Measurements from ENCODE around the gene SUSD6. TPM values are rescaled to one million over a fixed set of nuclear protein-coding genes. Genes with fewer than 3 reads are reported as not detected.
"Not testable (repeated sequence)": the region's sequence is repeated elsewhere in the genome, so short reads cannot be mapped to it uniquely, and the experiment has no call there.

The SUSD6 gene
- total RNA-seq, 1 donor from 2014 or later, result 31.2 TPM

DNA sequence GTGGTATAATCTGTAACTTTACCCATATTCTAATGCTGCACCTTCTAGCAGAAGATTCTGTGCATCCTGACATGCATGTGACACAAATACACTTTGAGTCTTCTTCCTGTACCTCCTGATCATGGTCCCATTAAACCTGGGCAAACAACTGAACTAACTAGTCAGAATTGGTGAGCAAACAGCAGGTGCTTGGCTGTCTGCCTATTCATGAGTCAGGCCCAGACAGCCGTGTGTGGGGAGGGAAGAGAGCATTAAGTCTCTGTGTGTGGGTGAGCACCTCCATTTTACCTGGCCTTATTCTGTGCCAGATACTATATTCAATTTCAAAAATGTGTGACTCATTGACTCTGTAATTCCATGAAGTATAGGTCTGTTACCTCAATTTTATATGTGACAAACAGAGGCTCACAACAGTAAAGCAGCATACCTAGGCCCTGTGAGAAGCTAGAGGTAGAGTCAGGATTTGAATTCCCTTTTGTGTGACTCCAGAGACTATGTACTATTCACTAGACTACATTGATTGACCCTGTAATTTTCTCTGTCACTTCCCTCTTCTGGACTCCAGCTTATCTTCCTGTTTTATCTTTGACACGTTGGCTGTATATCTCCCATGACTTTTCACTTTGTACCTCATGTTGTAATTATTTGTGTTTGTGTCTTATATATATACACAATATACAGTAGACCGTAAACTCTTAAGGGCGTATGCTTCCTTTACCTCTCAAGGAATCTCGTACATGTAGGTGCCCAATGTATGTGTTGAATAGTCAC lies 32.2 kb downstream of the SUSD6 start:
- no peak for DNase-seq (ENCODE audit: extremely low spot score, unreplicated experiment)
- H3K4me3 Mint-ChIP-seq (ENCODE audit: unreplicated experiment), result no peak overlapping the region
- TF ChIP-seq, protein P1, sequence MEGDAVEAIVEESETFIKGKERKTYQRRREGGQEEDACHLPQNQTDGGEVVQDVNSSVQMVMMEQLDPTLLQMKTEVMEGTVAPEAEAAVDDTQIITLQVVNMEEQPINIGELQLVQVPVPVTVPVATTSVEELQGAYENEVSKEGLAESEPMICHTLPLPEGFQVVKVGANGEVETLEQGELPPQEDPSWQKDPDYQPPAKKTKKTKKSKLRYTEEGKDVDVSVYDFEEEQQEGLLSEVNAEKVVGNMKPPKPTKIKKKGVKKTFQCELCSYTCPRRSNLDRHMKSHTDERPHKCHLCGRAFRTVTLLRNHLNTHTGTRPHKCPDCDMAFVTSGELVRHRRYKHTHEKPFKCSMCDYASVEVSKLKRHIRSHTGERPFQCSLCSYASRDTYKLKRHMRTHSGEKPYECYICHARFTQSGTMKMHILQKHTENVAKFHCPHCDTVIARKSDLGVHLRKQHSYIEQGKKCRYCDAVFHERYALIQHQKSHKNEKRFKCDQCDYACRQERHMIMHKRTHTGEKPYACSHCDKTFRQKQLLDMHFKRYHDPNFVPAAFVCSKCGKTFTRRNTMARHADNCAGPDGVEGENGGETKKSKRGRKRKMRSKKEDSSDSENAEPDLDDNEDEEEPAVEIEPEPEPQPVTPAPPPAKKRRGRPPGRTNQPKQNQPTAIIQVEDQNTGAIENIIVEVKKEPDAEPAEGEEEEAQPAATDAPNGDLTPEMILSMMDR (IDR thresholded peaks at IDR 0.05), result no peak
- H3K27ac Mint-ChIP-seq (ENCODE audit: unreplicated experiment), result no peak overlapping the region
- H3K27me3 Mint-ChIP-seq (ENCODE audit: unreplicated experiment), result no peaks in the 10 kb centered on the region
- peaks cover 16% of the 10 kb centered on the region for H3K9me3 Mint-ChIP-seq (ENCODE audit: unreplicated experiment)
- peaks cover 21% of the 10 kb centered on the region for H3K36me3 Mint-ChIP-seq (ENCODE audit: unreplicated experiment)
- peaks cover 31% of the 10 kb centered on the region for H3K4me1 Mint-ChIP-seq (ENCODE audit: unreplicated experiment)

DNA sequence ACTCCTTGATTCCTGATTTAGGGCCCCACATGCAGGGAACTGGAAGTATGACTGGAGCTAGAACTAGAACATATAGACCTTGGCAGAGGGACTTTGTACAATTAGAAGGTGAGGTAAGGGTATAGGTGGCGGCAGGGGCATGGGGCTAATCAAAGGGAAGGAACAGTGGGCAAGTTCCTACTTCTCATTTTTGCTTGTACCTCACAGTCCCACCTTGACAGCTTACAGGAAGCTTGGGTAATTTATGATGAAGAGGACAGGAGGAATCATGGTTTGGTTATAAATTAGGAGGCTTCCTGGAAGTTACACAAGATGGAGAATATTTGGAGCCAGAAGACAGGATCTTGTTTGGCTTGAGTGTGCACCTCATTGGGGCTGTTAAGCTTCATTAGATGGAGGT lies 33.4 kb downstream of the SUSD6 start:
- TF ChIP-seq, protein P1 (IDR thresholded peaks at IDR 0.05), result no peak
- Mint-ChIP-seq H3K27me3 (ENCODE audit: unreplicated experiment) (no peaks in the 10 kb centered on the region), H3K27ac (ENCODE audit: unreplicated experiment) (no peak overlapping the region), H3K4me1 (ENCODE audit: unreplicated experiment) (peaks cover 35% of the 10 kb centered on the region), H3K36me3 (ENCODE audit: unreplicated experiment) (peaks cover 21% of the 10 kb centered on the region), H3K9me3 (ENCODE audit: unreplicated experiment) (peaks cover 16% of the 10 kb centered on the region), H3K4me3 (ENCODE audit: unreplicated experiment) (no peak overlapping the region)
- no peak for DNase-seq (ENCODE audit: extremely low spot score, unreplicated experiment)

DNA sequence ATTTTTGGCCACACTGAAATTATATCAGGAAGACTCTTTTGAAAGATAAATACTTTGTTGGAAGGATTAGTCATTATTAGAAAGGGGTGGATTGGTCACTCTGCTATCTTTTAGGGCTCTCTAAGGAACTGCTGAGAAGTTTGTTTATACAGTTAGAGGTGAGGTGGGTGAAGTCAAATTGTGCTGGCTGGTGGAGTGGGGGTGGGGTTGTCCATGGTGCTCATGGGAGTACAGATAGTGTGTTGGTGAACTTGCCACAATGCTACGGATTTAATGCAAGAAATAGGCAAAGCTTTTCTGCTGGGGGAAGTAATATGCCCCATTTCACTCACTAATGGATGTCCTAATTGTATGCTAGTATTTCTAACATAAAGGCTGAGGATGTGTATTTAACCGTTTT lies 35.8 kb downstream of the SUSD6 start:
- Mint-ChIP-seq H3K9me3 (ENCODE audit: unreplicated experiment) (peaks cover under 1% of the 10 kb centered on the region), H3K36me3 (ENCODE audit: unreplicated experiment) (peaks cover 9% of the 10 kb centered on the region), H3K27ac (ENCODE audit: unreplicated experiment) (peak overlapping the region; percentile 88), H3K4me3 (ENCODE audit: unreplicated experiment) (no peak overlapping the region), H3K27me3 (ENCODE audit: unreplicated experiment) (no peaks in the 10 kb centered on the region), H3K4me1 (ENCODE audit: unreplicated experiment) (peaks cover 55% of the 10 kb centered on the region)
- TF ChIP-seq, protein P1 (IDR thresholded peaks at IDR 0.05), result no peak
- DNase-seq (ENCODE audit: extremely low spot score, unreplicated experiment), result no peak

DNA sequence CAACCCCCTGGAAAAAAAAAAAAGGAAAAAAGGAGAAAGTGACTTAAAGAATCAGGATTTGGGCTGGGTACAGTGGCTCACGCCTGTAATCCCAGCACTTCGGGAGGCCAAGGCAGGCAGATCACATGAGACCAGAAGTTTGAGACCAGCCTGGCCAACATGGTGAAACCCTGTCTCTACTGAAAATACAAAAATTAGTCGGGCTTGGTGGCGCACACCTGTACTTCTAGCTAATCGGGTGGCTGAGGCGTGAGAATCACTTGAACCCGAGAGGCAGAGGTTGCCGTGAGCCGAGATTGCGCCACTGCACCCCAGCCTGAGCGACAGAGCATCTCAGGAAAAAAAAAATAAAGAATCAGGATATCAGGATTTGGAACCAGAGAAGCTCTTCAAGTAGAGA lies 36.2 kb downstream of the SUSD6 start:
- not testable (repeated sequence) for H3K36me3 Mint-ChIP-seq (ENCODE audit: unreplicated experiment); H3K4me3 Mint-ChIP-seq (ENCODE audit: unreplicated experiment); H3K27me3 Mint-ChIP-seq (ENCODE audit: unreplicated experiment); DNase-seq (ENCODE audit: extremely low spot score, unreplicated experiment); H3K9me3 Mint-ChIP-seq (ENCODE audit: unreplicated experiment)
- peaks cover 58% of the 10 kb centered on the region for H3K4me1 Mint-ChIP-seq (ENCODE audit: unreplicated experiment)
- peak overlapping the region; percentile 88 for H3K27ac Mint-ChIP-seq (ENCODE audit: unreplicated experiment)

DNA sequence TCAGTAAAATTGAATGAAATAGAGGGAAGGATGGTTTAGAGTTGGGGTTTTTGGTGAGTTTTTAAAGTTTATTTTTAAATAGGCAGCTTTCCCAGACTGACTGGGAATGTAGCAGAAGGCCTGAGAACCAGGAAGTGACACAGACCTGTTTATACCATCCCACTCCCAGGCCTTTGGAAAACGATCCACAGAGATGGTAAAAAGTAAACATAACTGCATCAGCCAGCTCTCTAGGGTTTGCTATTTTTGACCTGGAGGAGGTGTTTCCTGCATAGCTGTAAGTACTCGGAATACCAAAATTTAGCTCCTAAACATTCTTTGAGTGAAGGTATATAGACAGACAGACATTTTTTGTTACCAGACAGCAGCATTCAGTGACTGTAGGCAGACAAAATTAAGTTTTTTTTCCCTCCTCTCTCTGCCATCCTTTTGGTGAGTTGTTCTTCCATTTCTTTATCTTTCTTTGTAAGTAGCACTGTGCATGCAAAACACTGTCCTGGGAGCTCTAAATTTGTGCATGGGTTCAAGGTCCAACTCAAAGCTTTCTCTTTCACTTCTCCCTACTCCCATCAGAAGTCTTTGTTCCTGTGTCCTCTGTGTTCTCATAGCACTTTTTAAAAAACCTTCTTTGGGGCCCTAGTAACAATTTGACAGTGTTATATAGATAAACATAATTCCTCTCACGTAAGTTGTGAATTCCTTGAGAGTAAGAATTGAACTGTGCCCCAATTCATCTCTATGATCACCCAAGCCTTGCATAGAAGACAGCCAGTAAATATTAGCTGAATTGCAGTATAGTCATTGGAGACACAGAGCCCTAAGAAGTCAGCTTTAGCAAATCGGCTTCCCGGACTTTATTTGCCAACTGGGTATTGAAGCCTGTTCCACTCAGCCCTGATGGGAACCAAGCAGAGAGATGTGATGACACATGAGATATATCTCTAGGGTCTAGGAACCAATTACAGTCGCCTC lies 37.4 kb downstream of the SUSD6 start:
- H3K4me3 Mint-ChIP-seq (ENCODE audit: unreplicated experiment), result peak overlapping the region; percentile 26

More for the DNA sequence above, 37.4 kb downstream of the SUSD6 start:
- Mint-ChIP-seq H3K4me1 (ENCODE audit: unreplicated experiment) (peaks cover 63% of the 10 kb centered on the region), H3K36me3 (ENCODE audit: unreplicated experiment) (peaks cover 1% of the 10 kb centered on the region), H3K9me3 (ENCODE audit: unreplicated experiment) (no peaks in the 10 kb centered on the region), H3K27ac (ENCODE audit: unreplicated experiment) (peak overlapping the region; percentile 88), H3K27me3 (ENCODE audit: unreplicated experiment) (no peaks in the 10 kb centered on the region)
- TF ChIP-seq, protein P1 (IDR thresholded peaks at IDR 0.05), result no peak
- no peak for DNase-seq (ENCODE audit: extremely low spot score, unreplicated experiment)

Measured in osteocyte (in vitro differentiated cells).